HEK293 (cell line): Measurements from ENCODE around the gene SLC30A7.
A peak's percentile ranks its signal among the peaks of the same experiment; 100 is the strongest.

Experiments used
- CTCF ChIA-PET: fragments of 350-600 bp; formaldehyde crosslinking; extraction: SDS; loops from one replicate; lab custom pipeline; 2021; ENCODE audit warnings: antibody characterized with exemption; lab: Yijun Ruan, JAX
- POLR2A ChIA-PET: fragments of 300-600 bp; formaldehyde crosslinking; extraction: SDS; loops from one replicate; lab custom pipeline; 2020; ENCODE audit warnings: antibody characterized with exemption, inconsistent platforms; lab: Yijun Ruan, JAX
- H3K27ac ChIP-seq: fragments of 200-500 bp; sonication (Bioruptor generic); 2 replicates; pipeline ENCODE4 v1.5.1; 2014; ENCODE audit warnings: low read depth, low read length, control low read depth, inconsistent platforms; ENCODE audit errors: extremely low read depth
- H3K36me3 ChIP-seq, 2 experiments: fragments of 200-500 bp in 1 of 2; sonication (Bioruptor generic) in 1 of 2; 1 replicate in 1 of 2; 2 replicates in 1 of 2; pipeline ENCODE4 v1.5.1; 2014 to 2017; ENCODE audit warnings: inconsistent platforms in 2 of 2, low read length in 2 of 2; ENCODE audit not compliant: control insufficient read depth in 2 of 2, insufficient read depth in 1 of 2
- H3K4me1 ChIP-seq: fragments of 200-500 bp; sonication (Bioruptor generic); 2 replicates; pipeline ENCODE4 v1.5.1; 2014; ENCODE audit warnings: mild to moderate bottlenecking, low read length, inconsistent platforms; ENCODE audit not compliant: control insufficient read depth, insufficient read depth
- H3K4me3 ChIP-seq: 2 replicates; pipeline ENCODE4 v1.5.1; 2011; ENCODE audit warnings: low read depth, mild to moderate bottlenecking, control low read depth, low read length, moderate library complexity
- H3K9me3 ChIP-seq: fragments of 200-500 bp; sonication (Bioruptor generic); 2 replicates; pipeline ENCODE4 v1.5.1; 2014; ENCODE audit warnings: low read depth, low read length, inconsistent platforms; ENCODE audit not compliant: control insufficient read depth, insufficient read depth
- BCL6B ChIP-seq: fragments of 450-650 bp; formaldehyde crosslinking; IDR thresholded peaks from 2 replicates; pipeline ENCODE4 v1.5.1; 2017; ENCODE audit warnings: missing biosample characterization, missing genetic modification characterization
- KLF1 ChIP-seq: fragments of 450-650 bp; formaldehyde crosslinking; IDR thresholded peaks from 2 replicates; pipeline ENCODE4 v1.5.1; 2016; ENCODE audit warnings: missing biosample characterization, missing genetic modification characterization
- KLF16 ChIP-seq: fragments of 450-650 bp; formaldehyde crosslinking; IDR thresholded peaks from 2 replicates; pipeline ENCODE4 v1.5.1; 2017; ENCODE audit warnings: missing biosample characterization, missing genetic modification characterization
- PRDM4 ChIP-seq: fragments of 450-650 bp; formaldehyde crosslinking; IDR thresholded peaks from 2 replicates; pipeline ENCODE4 v1.5.1; 2017; ENCODE audit warnings: missing biosample characterization, missing genetic modification characterization
- SCRT2 ChIP-seq: fragments of 450-650 bp; formaldehyde crosslinking; IDR thresholded peaks from 2 replicates; pipeline ENCODE4 v1.5.1; 2016; ENCODE audit warnings: missing biosample characterization, missing genetic modification characterization
- ZBTB6 ChIP-seq: fragments of 450-650 bp; formaldehyde crosslinking; IDR thresholded peaks from 2 replicates; pipeline ENCODE4 v1.5.1; 2017; ENCODE audit warnings: missing biosample characterization, missing genetic modification characterization
- ZFP3 ChIP-seq: fragments of 450-650 bp; formaldehyde crosslinking; IDR thresholded peaks from 2 replicates; pipeline ENCODE4 v1.5.1; 2016; ENCODE audit warnings: low read depth, missing biosample characterization, missing genetic modification characterization
- ZNF140 ChIP-seq: fragments of 450-650 bp; formaldehyde crosslinking; IDR thresholded peaks from 2 replicates; pipeline ENCODE4 v1.5.1; 2016; ENCODE audit warnings: missing biosample characterization, missing genetic modification characterization
- ZNF174 ChIP-seq: fragments of 450-650 bp; formaldehyde crosslinking; IDR thresholded peaks from 2 replicates; pipeline ENCODE4 v1.5.0; 2017; ENCODE audit warnings: missing biosample characterization, mild to moderate bottlenecking, missing genetic modification characterization
- ZNF214 ChIP-seq: fragments of 450-650 bp; formaldehyde crosslinking; IDR thresholded peaks from 2 replicates; pipeline ENCODE4 v1.5.1; 2017; ENCODE audit warnings: missing biosample characterization, mild to moderate bottlenecking, missing genetic modification characterization, borderline replicate concordance
- ZNF391 ChIP-seq: fragments of 450-650 bp; formaldehyde crosslinking; IDR thresholded peaks from 2 replicates; pipeline ENCODE4 v1.5.1; 2016; ENCODE audit warnings: low read depth, missing biosample characterization, missing genetic modification characterization, borderline replicate concordance
- ZNF433 ChIP-seq: fragments of 450-650 bp; formaldehyde crosslinking; IDR thresholded peaks from 2 replicates; pipeline ENCODE4 v1.5.1; 2016; ENCODE audit warnings: missing biosample characterization, missing genetic modification characterization, low read depth
- ZNF473 ChIP-seq: fragments of 450-650 bp; formaldehyde crosslinking; IDR thresholded peaks from 2 replicates; pipeline ENCODE4 v1.5.1; 2017; ENCODE audit warnings: missing biosample characterization, missing genetic modification characterization
- ZNF549 ChIP-seq: fragments of 450-650 bp; IDR thresholded peaks from 2 replicates; pipeline ENCODE4 v1.5.1; 2018; ENCODE audit warnings: missing biosample characterization, missing genetic modification characterization, mild to moderate bottlenecking, inconsistent platforms, moderate library complexity
- ZNF645 ChIP-seq: fragments of 450-650 bp; formaldehyde crosslinking; IDR thresholded peaks from 2 replicates; pipeline ENCODE4; 2016; ENCODE audit warnings: missing biosample characterization, missing genetic modification characterization
- ZNF76 ChIP-seq: fragments of 450-650 bp; formaldehyde crosslinking; IDR thresholded peaks from 2 replicates; pipeline ENCODE4; 2016; ENCODE audit warnings: low read depth, missing biosample characterization, missing genetic modification characterization, borderline replicate concordance

Gene SLC30A7

GRCh38 chr1:101013776-101014175, 117.9 kb downstream of the SLC30A7 start:
- POLR2A ChIA-PET = no interaction called here
- H3K4me3 ChIP-seq = no peak overlapping the region
- peaks cover 11 to 59% of the 10 kb centered on the region in 2 experiments; a peak in 2 of 3 replicates for H3K36me3 ChIP-seq

GRCh38 chr1:101017448-101017847, 121.6 kb downstream of the SLC30A7 start:
- ChIA-PET CTCF (no interaction called here), POLR2A (no interaction called here)
- Histone ChIP-seq H3K4me1 (no peaks in the 10 kb centered on the region; the same call in 1 of the 2 replicates), H3K4me3 (no peak overlapping the region), H3K36me3 (peaks cover 17 to 69% of the 10 kb centered on the region in 2 experiments; a peak in 2 of 3 replicates), H3K9me3 (no peaks in the 10 kb centered on the region), H3K27ac (no peak overlapping the region)
- no peak for TF ChIP-seq ZNF433
- TF ChIP-seq SCRT2 (tag by site-specific recombination) = peak; percentile 34; the same call in 1 of the 2 replicates

More at GRCh38 chr1:101013776-101014175, 117.9 kb downstream of the SLC30A7 start:
- Histone ChIP-seq H3K27ac (no peak overlapping the region), H3K9me3 (no peaks in the 10 kb centered on the region), H3K4me1 (no peaks in the 10 kb centered on the region)
- CTCF ChIA-PET = interaction anchor here (0.7 to 1.2 kb wide), 2 partner anchors 9 to 225 kb away, joined by 3 read pairs; no protein-coding TSS in a partner anchor
- TF ChIP-seq ZNF140 (tag by site-specific recombination) = no peak
- TF ChIP-seq ZNF391 (tag by site-specific recombination) = no peak
- TF ChIP-seq ZNF76 (tag by site-specific recombination) = no peak
- TF ChIP-seq ZNF549 = no peak
- TF ChIP-seq KLF16 (tag by site-specific recombination) = no peak
- TF ChIP-seq ZNF473 (tag by site-specific recombination) = no peak
- no peak for TF ChIP-seq PRDM4 (tag by site-specific recombination)
- TF ChIP-seq ZNF214 = no peak
- TF ChIP-seq ZFP3 (tag by site-specific recombination) = no peak
- TF ChIP-seq KLF1 (tag by site-specific recombination) = no peak
- no peak for TF ChIP-seq ZNF645

- no peak overlapping the region for H3K27ac ChIP-seq
These were observed 126.4 kb downstream of the SLC30A7 start for GRCh38 chr1:101022294-101022693.

More at GRCh38 chr1:101022294-101022693, 126.4 kb downstream of the SLC30A7 start:
- Histone ChIP-seq H3K4me3 (no peak overlapping the region), H3K36me3 (peaks cover 17 to 55% of the 10 kb centered on the region in 2 experiments), H3K4me1 (peaks cover 3% of the 10 kb centered on the region; the same call in 1 of the 2 replicates), H3K9me3 (no peaks in the 10 kb centered on the region)
- no peak for TF ChIP-seq ZNF174 (tag by site-specific recombination)
- no peak for TF ChIP-seq BCL6B (tag by site-specific recombination)
- TF ChIP-seq ZBTB6 = no peak
- ChIA-PET POLR2A (interaction anchor here (1.0 kb wide), 1 partner anchor 213 kb away, joined by 4 read pairs; no protein-coding TSS in a partner anchor), CTCF (interaction anchor here (1.2 kb wide), 1 partner anchor 9 kb away, joined by 3 read pairs; no protein-coding TSS in a partner anchor)
